Endometrial microvascular endothelial cells (primary cell): ENCODE measurements around the gene ETNK2. TPM values are rescaled to one million over a fixed set of nuclear protein-coding genes. Genes with fewer than 3 reads are reported as not detected.

Experiments used
- in situ Hi-C: cut with HindIII; loops from 2 replicates; pipeline ENCODE4 v1.10.0; 2017; ENCODE audit warnings: low sequenced_read_pairs, low pct_unique_long_range_greater_than_20kb; ENCODE audit errors: inconsistent ontology term
- total RNA-seq: library from RNA; depleted of rRNA; stranded (reverse); fragments of >200 nt; gene quantifications from one replicate; pipeline ENCODE4 v1.2.3, GENCODE V29; 2015; ENCODE audit errors: inconsistent ontology term

The ETNK2 gene
- total RNA-seq, 1 donor from 2014 or later = 8.5 TPM

GRCh38 chr1:204150702-204151551 lies 917 bp downstream of the ETNK2 start:
- in situ Hi-C loops = no loop called here

GRCh38 chr1:204149635-204150565 lies 1.9 kb downstream of the ETNK2 start:
- in situ Hi-C loops = loop anchor here (25.0 kb wide), 1 partner anchor 288 kb away; the partner anchor contains the start of gene SNRPE

DNA sequence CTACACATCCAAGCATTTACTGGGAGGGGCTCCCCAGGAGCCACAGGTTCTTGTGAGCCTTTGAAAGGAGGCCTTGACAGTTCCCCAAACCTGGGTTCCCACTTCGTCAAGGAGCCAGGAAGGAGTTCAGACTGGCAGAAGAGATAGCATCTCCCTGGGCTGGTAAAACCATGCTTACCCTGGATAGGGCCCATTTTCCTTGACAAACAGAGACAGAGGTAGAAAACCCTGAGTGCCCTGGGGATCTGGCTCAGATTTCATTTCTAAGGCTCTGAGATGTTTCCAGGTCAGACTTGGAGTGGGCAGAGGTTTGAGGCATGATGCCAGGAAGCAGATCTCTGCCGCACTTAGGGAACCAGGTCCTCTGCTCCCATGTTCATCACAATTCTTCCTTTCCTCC lies 2.7 kb downstream of the ETNK2 start:
- in situ Hi-C loops = loop anchor here (25.0 kb wide), 1 partner anchor 287 kb away; the partner anchor contains the start of gene SNRPE

- in situ Hi-C loops = loop anchor here (25.0 kb wide), 1 partner anchor 285 kb away; the partner anchor contains the start of gene SNRPE
Measured at GRCh38 chr1:204147406-204148383, 4.1 kb downstream of the ETNK2 start.

GRCh38 chr1:204146965-204147364 lies 4.9 kb downstream of the ETNK2 start:
- in situ Hi-C loops = loop anchor here (25.0 kb wide), 1 partner anchor 285 kb away; the partner anchor contains the start of gene SNRPE

DNA sequence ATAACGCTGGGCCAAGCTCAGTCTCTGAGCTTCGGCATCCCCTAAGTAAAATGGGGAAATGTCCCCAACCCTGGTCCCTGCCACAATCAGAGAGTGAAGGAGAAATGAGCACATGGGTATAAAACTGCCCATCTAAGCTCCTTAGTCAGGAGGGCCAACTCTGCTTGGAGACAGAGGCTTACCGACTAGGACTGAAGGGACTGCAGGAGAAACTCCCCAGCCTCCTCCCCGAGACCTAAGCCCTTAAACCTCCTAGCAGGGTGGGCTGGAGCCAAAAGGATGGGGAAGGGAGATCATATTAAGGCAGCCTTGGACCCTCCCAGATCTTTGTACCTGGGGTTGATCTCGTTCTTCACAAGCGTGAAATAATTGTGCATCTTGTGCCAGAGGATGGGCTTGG lies 5.5 kb downstream of the ETNK2 start:
- in situ Hi-C loops = loop anchor here (25.0 kb wide), 1 partner anchor 284 kb away; the partner anchor contains the start of gene SNRPE

DNA sequence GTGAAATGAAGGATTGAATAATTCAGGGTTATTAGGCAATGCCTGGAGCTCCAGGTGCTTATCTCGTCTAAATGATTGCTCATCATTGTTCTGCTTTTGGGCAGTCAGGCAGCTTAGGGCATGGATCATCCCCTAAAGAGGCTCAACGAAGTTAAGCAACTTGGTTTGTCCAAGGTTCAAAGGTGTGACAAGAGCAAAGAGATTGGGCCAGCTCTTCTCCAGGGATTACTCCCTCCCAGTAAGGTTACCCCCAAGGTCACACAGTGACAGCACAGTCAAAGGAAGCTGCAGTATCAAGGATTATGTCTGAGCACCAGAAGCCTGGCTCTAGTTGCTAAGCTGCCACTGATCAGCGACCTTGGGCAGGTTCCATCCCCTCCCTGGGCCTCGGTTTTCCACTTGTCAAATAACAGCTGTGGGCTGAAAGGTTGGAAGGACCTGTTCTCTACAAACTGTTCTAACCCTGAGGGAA lies 6.8 kb downstream of the ETNK2 start:
- in situ Hi-C loops = loop anchor here (25.0 kb wide), 1 partner anchor 283 kb away; the partner anchor contains the start of gene SNRPE

GRCh38 chr1:204143276-204144041 lies 8.4 kb downstream of the ETNK2 start:
- in situ Hi-C loops = loop anchor here (25.0 kb wide), 1 partner anchor 281 kb away; the partner anchor contains the start of gene SNRPE

GRCh38 chr1:204142032-204142974 lies 9.5 kb downstream of the ETNK2 start:
- in situ Hi-C loops = loop anchor here (25.0 kb wide), 1 partner anchor 280 kb away; the partner anchor contains the start of gene SNRPE

GRCh38 chr1:204141131-204141530 lies 10.7 kb downstream of the ETNK2 start:
- in situ Hi-C loops = loop anchor here (25.0 kb wide), 1 partner anchor 279 kb away; the partner anchor contains the start of gene SNRPE

GRCh38 chr1:204139952-204140351 lies 11.9 kb downstream of the ETNK2 start:
- in situ Hi-C loops = loop anchor here (25.0 kb wide), 1 partner anchor 278 kb away; the partner anchor contains the start of gene SNRPE

GRCh38 chr1:204139088-204139487 lies 12.8 kb downstream of the ETNK2 start:
- in situ Hi-C loops = loop anchor here (25.0 kb wide), 1 partner anchor 277 kb away; the partner anchor contains the start of gene SNRPE

- in situ Hi-C loops = loop anchor here (25.0 kb wide), 1 partner anchor 275 kb away; the partner anchor contains the start of gene SNRPE
Measured at GRCh38 chr1:204136814-204137213, 15.0 kb downstream of the ETNK2 start.

DNA sequence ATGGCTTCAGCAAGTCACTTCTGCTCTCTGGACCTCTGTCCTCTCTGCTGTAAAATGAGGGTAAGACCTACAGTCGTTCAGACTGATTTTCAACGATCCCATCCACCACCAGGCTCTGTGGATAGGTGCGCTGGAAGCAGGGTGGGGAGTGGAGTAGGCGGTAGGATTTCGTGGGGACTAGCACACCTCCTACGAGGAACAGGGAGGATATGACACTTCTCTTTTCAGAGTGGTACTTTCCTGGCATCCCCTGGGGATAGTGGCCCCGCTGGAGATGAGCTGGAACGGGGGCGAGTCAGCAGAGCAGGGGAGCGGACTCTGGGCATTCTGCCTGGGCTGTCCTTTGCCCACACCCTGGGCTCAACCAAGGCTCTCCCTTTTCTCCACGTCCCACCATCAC lies 17.7 kb downstream of the ETNK2 start:
- in situ Hi-C loops = loop anchor here (25.0 kb wide), 1 partner anchor 272 kb away; the partner anchor contains the start of gene SNRPE

- in situ Hi-C loops = loop anchor here (25.0 kb wide), 1 partner anchor 270 kb away; the partner anchor contains the start of gene SNRPE
Measured at GRCh38 chr1:204132718-204133117, 19.1 kb downstream of the ETNK2 start.

GRCh38 chr1:204131978-204132377 lies 19.9 kb downstream of the ETNK2 start:
- in situ Hi-C loops = loop anchor here (25.0 kb wide), 1 partner anchor 270 kb away; the partner anchor contains the start of gene SNRPE
